ENCODE results near the gene CREB5.

Gene CREB5

DNA sequence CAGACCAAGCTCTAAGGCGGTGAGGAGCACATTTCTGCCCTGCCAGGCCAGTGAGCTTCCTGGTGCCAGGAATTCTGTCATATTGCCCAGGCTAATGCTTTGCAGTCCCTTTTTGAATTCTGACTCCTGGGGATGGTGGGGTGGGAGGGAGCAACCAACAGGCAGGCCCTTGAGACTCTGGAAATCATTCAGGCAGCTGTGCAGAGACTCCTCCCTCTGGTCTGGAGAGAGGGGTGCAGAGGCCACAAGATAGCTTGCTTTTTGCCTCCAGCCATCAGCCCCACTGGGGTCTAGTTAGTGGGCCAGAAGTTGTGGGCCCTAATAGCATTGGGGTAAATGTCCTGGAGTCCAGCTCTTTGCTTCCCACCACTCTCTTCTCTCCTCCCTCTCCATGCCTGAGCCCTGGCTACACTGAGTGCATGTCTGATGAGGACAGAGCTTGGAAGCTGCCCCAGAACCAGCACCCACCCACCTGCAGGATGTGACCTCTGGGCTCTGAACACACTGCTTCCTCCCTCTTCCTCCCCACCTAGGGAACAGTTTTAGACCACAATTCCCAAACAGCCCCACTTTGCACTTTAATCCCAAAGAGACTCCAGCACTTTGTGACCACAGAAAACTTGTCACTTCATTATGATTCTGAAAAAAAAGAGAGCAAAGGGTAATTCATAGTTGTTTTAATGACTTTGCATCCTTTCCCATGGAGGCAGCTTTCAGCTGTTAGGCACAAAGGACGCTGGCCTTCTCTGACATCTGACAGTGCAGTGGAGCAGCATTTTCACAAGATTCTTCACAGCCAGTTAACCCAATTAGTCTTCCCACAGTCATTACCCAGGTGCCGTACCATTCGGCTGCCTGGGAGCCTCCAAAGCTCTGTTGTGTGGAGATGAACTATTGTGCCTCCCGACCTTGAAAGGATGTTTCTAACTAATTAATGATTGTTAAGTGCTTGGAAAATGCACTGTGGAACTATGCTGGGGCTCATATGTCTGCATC, 283.3 kb downstream of the CREB5 start:
- no peak for DNase-seq

DNA sequence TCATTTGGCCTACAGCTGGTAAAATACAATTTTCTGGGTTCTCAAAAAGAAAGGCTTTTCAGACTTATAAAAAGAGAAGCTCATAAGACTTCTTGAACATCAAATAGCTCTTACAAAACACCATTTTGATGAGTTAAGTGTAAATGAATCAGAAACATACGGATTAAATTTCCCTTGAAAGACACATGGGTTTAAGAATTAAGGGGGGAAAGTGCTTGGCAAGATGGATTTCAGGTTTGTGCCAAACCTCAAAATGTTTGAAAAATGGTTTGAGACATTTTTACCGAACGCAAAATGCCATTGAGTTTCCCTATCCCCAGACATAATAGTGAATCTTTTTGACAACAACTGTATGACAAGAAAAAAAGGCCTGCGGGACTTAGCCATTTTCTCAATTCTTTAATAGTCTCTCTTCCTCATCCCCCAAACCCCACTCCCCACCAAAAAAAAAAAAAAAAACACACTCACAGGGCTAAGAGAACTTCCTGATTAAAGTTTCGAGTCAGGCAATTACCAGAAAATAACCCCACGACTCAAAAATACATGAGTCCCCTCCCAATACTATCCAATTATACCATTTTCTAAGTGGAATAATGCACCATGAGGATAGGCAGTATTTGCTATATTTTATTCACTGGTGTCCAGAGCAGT, 285.7 kb downstream of the CREB5 start:
- DNase-seq, result peak; percentile 75

DNA sequence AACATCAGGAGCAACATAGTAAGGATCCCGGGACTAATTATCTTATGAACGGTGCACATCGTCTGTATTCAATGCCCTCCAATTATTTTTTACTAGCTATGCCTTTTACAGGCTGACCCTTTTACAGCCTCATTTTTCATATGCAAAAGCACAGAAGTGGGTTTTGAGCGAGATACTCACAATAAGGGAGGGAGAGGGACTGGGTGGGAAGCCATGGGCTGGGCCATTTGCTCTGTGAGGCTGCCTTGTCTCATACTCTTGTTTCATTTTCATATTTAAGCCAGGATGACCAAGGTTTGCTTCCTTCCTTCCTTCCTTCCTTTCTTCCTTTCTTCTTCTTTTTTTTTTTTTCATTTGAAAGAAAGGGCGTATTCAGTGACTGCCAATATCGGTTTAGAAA, 286.5 kb downstream of the CREB5 start:
- DNase-seq, result no peak

DNA sequence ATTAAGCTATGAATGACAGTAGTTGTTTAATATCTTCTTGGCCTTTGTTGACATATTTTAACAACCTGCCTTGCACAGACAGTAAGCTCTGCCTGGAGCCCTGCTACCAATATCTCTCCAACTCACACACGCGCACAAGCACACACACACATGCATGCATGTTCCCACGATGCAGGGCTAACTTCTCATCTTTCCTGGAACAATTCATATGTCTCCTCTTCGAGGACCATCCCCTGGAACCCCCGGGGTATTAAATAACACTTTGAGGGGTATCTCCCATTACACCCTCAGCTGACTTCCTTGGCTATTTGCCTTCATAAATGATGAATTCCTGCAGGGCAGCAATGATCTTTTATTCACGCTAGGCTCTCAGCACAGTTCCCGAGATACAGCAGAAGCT, 287.8 kb downstream of the CREB5 start:
- no peak for DNase-seq

DNA sequence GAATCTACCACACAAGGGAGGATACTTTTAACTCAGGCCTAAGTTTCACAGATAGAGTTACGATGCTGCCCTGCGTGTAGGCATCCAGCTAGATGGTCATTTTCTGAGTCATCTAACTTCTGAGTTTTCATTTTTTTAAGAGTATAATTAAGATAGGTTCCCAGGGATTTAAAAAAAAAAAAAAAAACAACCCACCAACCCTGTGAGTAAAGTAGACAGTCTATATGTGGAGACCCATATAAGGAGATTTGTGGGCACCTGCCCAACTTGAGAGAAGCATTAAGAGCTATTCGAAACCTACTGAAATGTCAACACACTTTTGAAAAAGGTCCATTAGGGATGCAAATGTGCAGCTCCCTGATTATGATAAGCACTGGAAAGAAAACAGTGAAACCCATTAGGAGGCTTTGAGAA, 288.5 kb downstream of the CREB5 start:
- DNase-seq, result peak; percentile 77

DNA sequence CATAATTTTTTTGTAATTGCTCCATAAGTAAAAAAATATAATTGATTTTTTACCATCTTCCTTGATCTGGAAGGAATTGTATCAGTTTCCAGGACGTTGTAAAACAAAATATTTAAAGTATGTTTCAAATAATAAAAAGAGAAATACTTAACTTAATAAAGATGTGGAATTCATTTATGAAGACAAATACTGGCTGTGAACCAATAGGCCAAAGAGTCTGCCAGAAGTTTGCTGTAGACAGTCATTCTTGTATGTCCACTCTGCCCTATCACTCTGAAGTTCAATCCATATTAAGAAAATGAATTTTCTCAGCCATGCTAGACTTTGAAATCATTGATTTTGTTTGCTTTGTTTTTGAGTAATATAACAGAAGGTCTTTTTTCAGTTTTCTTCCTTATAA, 289.4 kb downstream of the CREB5 start:
- DNase-seq, result peak; percentile 44

DNA sequence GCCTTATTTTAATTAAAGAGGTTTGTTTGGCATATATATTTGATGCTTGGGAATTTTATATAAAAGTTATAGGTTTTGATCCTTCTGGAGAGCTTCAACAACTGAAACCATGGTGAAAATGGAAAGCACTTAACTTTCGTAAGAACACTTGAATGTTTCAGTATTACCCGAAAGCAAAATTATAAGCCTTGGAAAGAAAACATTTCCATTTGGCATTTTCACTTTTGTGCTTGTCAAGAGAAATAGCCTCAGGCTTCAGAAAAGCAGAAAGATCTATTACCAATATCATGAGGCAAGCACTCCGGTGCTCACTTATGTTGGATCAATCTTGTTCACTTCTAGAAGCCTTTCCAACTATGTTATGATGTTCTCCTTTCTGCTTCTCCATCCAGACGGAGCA, 289.9 kb downstream of the CREB5 start:
- DNase-seq, result no peak

DNA sequence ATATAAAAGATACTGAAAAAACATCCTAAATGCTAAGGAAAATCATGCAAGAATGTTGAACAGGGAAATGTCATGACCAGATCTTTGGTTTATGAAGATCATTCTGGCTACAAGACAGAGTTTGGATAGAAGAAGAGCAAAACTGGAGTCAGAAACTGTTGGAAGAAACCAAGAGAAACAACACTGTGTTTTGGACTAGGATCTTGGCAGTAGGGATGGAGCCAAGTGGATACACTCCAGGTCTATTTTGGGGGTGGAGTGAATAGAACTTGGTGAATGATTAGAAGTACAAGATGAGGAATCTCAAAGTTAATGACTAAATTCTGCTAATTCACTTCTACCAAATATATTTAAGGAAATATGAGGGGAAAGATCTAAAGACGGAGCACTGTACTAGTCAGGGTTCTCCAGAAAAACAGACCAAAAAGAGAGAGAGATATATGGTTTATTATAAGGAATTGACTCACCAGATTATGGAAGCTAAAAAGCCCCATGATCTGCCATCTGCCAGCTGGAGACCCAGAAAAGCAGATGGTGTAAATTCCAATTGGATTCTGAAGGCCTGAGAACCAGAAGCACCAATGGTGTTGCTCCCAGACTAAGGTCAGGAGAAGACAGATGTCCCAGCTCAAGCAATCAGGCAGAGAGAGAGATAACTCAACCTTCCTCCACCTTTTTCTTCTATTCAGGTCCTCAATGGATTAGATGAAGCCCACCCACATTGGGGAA, 290.9 kb downstream of the CREB5 start:
- DNase-seq, result no peak

DNA sequence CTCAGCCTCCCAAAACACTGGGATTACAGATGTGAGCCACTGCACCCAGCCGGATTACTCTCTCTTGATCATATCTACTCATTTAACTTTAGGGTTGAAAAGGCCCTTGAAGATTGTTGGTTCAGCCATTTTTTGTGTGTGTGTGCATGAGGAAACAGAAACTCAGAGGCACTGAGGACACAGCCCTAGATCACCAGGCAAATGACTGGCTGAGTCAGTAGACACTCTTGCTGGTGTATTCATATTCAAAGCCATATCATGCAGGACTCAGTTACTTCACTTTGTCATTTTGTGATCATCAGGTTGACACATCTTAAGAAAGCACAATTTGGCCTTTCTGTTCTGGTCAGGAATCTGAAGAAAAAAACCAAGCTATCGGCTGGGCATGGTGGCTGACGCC, 292.4 kb downstream of the CREB5 start:
- DNase-seq, result no peak

DNA sequence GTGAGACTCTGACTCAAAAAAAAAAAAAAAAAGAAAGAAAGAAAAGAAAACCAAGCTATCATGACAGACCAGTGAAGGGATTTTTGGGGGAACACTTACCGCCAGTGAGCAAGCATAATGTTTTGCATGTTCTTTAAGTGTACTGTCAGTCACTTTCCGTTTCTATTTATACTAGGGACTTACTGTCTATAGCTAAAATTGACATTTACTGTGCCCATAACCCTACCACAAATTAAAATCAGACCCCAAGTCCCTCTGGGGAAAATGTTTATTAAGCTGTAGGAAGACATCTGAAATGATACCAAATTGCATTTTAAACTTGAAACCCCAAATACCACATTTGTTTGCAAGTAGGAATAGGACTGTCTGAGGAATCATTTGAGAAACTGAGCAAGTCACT, 293.0 kb downstream of the CREB5 start:
- DNase-seq, result no peak

DNA sequence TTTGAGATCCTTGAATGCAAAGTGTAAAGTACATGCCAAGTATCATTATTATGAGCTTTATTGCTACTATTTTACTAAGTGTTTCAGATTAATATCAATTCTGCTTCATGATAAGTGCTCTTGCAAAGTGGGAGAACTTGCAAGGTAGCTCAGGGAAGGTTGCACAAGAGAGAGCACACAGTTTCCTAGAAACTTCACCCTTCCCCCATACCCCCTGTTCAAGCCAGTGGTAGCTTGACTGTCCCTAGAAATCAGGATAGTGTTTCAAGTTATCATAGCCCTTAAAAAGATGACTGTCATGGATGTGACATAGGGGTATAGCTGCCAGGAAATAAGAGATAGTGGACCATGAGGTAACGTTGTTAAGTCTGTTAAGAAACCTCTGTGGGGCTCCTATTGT, 294.3 kb downstream of the CREB5 start:
- no peak for DNase-seq

DNA sequence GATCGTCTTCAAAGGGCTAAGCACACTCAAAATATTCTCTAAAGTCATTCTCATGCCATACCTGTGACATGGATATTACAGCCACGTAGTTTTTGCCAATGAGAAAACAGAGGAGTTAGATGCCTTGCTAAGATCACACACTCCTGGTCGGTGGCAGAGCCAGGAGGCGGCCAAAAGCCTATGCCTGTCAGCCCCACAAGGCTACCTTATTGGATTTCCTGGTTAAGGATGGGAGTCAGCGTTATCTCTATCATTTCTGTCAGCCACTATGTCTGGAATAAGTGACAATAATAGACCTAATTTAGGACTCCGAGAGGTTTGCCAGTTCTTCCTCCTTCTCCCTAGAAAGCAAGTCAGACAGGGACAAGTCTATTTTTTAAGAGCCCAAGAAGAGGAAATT, 295.0 kb downstream of the CREB5 start:
- DNase-seq, result no peak

DNA sequence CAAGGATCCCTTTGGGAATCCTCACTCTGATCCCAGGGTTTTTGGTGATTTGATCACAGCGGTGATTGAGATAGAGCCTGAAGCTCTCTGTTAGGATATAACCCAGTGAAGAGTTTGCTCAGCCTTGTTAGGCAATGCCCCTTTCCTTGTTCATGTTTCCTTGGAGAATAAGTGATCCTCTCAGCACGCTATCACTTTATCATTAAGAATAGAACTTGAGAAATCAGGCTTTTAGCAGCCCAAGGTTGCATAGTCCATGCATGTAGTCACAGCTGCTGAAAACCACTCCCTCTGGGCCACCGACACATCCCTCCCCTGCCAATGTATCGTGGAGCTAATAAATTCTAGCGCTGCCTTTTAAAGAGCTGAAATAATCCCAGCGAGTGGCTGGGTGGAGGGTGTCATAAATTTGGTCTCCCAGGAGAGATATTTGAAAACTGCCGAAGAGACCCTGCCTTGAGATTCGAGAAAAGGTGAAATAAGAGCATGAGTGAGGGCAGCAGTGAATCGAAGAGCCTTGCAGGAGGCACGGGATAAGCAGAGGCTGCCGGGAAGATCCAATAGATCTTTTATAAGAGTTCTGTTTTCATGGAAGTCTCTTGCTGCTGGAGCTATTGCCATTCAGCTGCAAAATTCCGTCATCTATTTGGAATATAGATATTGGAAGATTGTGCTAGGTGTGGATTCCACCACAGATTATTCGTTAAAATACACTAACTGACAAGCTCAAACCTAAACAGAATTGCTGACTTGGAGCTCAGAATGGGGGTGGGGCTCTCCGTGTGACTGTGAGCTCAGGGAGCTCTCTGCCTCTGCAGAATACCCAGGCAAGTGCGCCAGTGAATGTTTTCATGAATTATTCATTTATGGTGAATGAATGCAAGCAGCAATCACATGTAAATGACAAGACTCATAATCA, 296.0 kb downstream of the CREB5 start:
- DNase-seq, result peak; percentile 73

DNA sequence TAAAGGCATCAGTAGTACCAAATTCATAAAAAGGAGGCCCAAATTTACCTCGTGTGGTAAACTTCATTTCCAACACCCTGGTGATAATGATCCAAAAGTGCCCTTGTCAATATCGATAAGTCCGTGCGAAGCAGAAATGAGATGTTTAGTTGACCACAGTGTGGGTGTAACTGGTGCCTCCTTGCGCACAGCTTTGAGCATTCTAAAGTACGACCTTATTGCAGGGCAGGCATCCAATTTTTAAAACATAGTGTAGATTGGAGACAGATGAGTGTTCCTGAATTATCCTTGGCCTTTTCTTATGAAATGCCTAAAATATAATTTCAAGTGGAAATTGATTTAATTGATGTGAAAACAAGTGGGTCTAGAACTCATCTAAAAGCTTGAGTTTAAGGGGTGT, 297.4 kb downstream of the CREB5 start:
- DNase-seq, result no peak

DNA sequence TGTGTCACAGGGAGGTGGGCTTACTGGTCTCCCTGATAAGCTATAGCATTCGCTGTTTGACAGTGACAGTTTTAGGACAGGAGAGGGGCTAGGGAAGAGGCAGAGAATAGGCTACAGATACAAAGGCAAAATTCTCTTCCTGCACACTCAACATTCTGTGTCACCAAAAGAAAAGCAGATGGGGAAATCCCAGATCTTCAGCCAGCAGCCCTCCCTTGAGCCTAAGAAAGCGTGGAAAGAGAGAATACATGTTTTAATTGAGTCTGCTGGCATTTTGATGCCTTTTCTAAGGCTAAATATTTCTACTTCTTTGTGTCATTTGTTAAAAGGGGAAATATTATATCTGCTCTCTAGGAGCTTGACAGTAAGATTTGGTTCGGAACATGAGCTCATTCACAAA, 298.8 kb downstream of the CREB5 start:
- no peak for DNase-seq

DNA sequence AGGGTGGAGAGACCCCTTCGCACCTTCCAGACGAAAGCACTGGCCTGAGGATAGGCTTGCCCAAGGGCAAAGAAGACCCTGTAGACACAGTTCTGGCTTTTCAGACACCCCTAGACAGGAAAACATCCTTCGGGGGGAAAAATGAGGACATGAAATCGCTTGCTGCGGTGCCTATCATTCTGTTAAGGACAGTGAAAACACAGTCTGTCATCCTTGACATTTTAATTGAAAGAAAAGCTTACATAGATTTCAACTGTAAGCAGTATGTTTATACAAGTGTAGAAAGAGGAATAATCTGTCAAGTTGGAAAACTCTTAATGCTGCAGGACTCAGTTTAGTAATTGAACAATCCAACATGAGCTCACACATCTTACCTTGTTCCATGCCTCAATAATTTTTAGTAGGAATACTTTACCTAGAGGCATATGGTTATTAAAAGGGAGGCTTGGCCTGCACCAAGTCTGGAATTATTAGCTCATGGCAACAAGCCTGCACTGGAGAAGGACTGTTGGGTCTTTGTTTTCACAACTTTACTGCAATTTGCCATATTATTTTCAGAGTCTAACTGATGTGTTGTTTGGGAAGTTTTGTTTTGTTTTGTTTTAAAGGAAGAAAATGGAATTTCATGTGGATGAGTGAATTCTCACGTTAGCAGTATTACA, 302.3 kb downstream of the CREB5 start:
- no peak for DNase-seq

DNA sequence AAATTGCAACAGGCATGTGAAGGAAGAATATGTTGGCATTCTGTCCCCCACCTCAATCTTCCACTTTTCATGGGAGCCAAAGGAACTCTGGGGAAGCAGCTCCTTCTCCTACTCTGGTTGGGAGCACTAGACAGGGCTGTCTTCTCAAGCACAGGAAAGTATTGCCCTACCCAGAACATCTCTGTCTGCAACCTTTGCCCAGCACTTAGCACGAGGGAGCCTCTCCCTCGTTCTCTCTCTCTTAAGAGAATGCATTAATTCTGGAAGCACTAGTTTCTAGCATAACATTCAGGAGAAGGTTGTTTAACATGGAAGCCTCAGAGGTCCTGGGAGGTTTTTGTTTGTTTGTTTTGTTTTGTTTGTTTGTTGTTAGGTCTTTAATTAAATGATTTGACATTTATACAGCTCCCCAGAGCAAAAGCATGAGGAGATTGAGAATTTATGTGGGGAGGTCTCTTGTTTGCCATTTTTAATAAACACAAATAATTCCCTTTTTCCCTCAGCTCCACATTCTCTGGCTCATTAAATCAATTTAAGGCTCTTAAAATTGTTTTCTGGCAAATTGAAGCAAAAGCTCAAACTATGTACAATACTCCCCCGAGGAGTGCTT, 305.2 kb downstream of the CREB5 start:
- DNase-seq, result no peak

DNA sequence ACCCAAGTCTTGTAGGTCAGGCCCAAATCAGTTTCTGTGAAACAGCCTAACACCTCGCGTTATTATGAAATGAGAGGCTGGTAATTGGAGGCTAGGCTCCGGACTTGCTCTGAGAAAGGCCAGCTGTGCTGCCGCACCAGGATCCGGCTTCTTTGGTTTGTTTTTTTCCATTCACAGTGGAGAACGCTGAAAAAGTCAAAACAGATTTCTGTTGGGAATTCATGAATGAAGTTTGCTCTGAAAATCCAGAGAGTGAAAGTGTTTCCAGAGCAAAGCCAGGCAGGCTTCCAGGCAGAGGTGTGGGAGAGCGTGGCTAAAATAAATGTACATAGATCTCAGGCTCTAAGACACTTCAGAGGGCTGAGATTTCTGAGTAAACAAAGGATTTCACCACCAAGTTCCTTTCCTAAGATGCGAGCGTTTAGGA, 305.8 kb downstream of the CREB5 start:
- DNase-seq, result no peak

DNA sequence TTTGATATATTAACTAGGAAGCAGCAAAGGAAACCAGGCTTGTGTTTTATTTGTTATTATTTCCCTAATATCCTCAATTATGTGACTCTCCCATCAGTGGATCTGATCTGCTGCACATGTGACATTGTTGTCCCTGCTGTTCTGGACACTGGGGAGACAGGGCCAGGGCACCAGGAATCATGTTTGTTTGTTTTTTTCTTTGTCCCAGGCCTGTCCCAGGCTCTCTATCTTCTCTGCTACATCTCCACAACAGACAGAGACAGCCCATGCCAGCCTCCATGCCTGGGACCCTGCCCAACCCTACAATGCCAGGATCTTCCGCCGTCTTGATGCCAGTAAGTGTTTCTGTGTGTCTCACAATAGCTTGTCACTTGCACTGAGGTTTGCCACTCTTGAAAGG, 306.2 kb downstream of the CREB5 start:
- DNase-seq, result no peak

DNA sequence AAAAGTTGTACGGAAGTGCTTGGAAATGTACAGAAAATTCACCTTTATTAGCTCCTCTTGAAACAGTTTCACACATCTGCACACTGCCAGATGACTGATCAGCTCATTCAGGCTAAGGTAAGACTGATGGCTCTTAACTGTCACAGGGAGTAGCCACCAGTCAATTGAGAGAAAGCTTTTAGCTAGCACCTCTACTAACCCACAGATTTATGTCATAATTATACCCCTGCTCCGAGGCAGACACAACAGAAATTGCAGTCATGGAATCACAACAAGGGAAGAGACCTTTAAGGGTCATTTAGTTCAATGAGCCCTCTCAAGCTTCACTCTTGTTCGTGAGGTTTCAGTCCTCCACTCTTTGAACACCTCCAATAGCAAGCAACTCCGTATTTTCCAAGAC, 310.4 kb downstream of the CREB5 start:
- no peak for DNase-seq

DNA sequence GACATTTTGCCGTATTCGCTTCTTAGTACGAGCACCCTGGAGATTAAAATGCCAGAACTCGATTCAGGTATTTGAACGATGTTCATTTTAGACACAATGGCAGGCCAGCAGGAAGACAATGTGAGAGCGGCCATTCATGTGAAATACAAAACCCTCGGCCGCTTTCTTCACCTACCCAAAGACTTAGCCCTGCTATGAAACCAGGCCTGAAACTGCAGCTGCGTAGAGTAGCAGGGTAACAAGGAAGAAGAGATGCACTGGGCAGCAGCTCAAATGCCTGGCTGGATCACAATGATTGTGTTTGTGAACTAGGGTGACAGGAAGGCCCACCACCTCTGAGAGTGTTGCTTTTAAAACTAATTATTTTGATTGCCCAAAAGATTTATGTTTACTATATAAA, 311.0 kb downstream of the CREB5 start:
- no peak for DNase-seq

DNA sequence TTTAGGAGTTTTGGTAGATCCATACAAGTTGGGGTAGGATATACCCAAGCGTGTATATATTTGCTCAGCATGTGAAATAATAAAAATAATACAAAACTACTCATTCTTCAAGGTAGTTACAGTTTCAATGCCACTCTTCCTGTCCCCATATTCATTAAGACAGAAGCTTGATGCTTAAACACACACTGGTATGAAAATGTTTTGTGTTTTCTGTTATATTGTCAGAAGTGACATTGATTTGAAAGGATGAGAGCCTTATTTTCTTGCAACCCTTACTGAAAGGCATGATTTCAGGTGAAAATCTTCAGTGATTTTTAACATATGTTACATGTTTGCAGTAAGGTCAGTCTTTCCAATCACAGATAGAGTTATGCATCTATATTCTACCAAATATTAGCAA, 312.2 kb downstream of the CREB5 start:
- DNase-seq, result no peak

Measured in fibroblast of skin of right biceps (primary cell).